VCaP (cell line): Measurements from ENCODE around the gene PCED1B.

ENCODE experiments used
- H3K27ac ChIP-seq: fragments of 450-650 bp; 2 replicates; pipeline ENCODE4 v1.5.1; 2017
- CTCF ChIP-seq: fragments of 450-650 bp; conservative IDR thresholded peaks from 2 replicates; pipeline ENCODE4 v1.5.1; 2017; ENCODE audit warnings: mild to moderate bottlenecking, moderate library complexity

The PCED1B gene

GRCh38 chr12:47084172-47084571 is 4.8 kb downstream of the PCED1B start:
- no peak for TF ChIP-seq CTCF
- no peak overlapping the region for H3K27ac ChIP-seq

GRCh38 chr12:47085815-47086252 is 6.4 kb downstream of the PCED1B start:
- TF ChIP-seq CTCF, result no peak
- H3K27ac ChIP-seq, result no peak overlapping the region

GRCh38 chr12:47087088-47087688 is 7.8 kb downstream of the PCED1B start:
- no peak for TF ChIP-seq CTCF

GRCh38 chr12:47088021-47088944 is 8.9 kb downstream of the PCED1B start:
- no peak for TF ChIP-seq CTCF

More at GRCh38 chr12:47087088-47087688, 7.8 kb downstream of the PCED1B start:
- no peak overlapping the region for H3K27ac ChIP-seq

GRCh38 chr12:47091009-47091408 is 11.6 kb downstream of the PCED1B start:
- H3K27ac ChIP-seq, result no peak overlapping the region
- TF ChIP-seq CTCF, result no peak

More at GRCh38 chr12:47088021-47088944, 8.9 kb downstream of the PCED1B start:
- no peak overlapping the region for H3K27ac ChIP-seq

GRCh38 chr12:47094804-47095203 is 15.4 kb downstream of the PCED1B start:
- no peak for TF ChIP-seq CTCF
- no peak overlapping the region for H3K27ac ChIP-seq

- no peak overlapping the region for H3K27ac ChIP-seq
- no peak for TF ChIP-seq CTCF
Observed at GRCh38 chr12:47095446-47096236, 16.2 kb downstream of the PCED1B start.
